H9 (cell line): ENCODE data around the gene PRR29. TPM values are rescaled to one million over a fixed set of nuclear protein-coding genes. Genes with fewer than 3 reads are reported as not detected.

Experiments used
- DNase-seq: peaks from one replicate; pipeline ENCODE4 v3.0.0-alpha.2; 2017
- H2AFZ ChIP-seq: one replicate; pipeline ENCODE4 v1.6.1; 2013; ENCODE audit warnings: mild to moderate bottlenecking, low read length, control low read depth, moderate library complexity
- H2AK5ac ChIP-seq: 2 replicates; pipeline ENCODE4 v1.6.1; 2013; ENCODE audit warnings: low read length, control low read depth, mixed read lengths; ENCODE audit not compliant: insufficient read length
- H2BK120ac ChIP-seq: one replicate; pipeline ENCODE4 v1.6.1; 2013; ENCODE audit warnings: low read depth, mild to moderate bottlenecking, low read length, control low read depth, inconsistent platforms; ENCODE audit not compliant: poor library complexity, severe bottlenecking
- H2BK12ac ChIP-seq: 2 replicates; pipeline ENCODE4 v1.6.1; 2013; ENCODE audit warnings: low read length, control low read depth, mixed read lengths, low read depth; ENCODE audit not compliant: insufficient read length
- H2BK15ac ChIP-seq: 2 replicates; pipeline ENCODE4 v1.6.1; 2013; ENCODE audit warnings: low read depth, low read length, control low read depth
- H2BK20ac ChIP-seq: one replicate; pipeline ENCODE4 v1.6.1; 2013; ENCODE audit warnings: low read depth, mild to moderate bottlenecking, low read length, control low read depth, inconsistent platforms; ENCODE audit not compliant: poor library complexity, severe bottlenecking
- H2BK5ac ChIP-seq: 2 replicates; pipeline ENCODE4 v1.6.1; 2013; ENCODE audit warnings: low read length, control low read depth, mixed read lengths; ENCODE audit not compliant: insufficient read length
- H3K14ac ChIP-seq: 2 replicates; pipeline ENCODE4 v1.6.1; 2013; ENCODE audit warnings: low read length, control low read depth; ENCODE audit not compliant: insufficient read depth
- H3K18ac ChIP-seq: 2 replicates; pipeline ENCODE4 v1.6.1; 2013; ENCODE audit warnings: low read depth, mild to moderate bottlenecking, mixed read lengths, low read length, control low read depth; ENCODE audit not compliant: insufficient read length
- H3K23ac ChIP-seq: 2 replicates; pipeline ENCODE4 v1.6.1; 2013; ENCODE audit warnings: low read length, control low read depth, mixed read lengths, low read depth; ENCODE audit not compliant: insufficient read length
- H3K23me2 ChIP-seq: 2 replicates; pipeline ENCODE4 v1.6.1; 2013; ENCODE audit warnings: low read depth, mild to moderate bottlenecking, mixed read lengths, low read length, control low read depth; ENCODE audit not compliant: insufficient read length, poor library complexity, severe bottlenecking
- H3K27ac ChIP-seq: 2 replicates; pipeline ENCODE4 v1.5.1; 2013; ENCODE audit warnings: low read length, control low read depth, mixed read lengths, low read depth; ENCODE audit not compliant: insufficient read length
- H3K27me3 ChIP-seq: 2 replicates; pipeline ENCODE4 v1.6.1; 2013; ENCODE audit warnings: low read length, control low read depth, inconsistent platforms; ENCODE audit not compliant: insufficient read depth
- H3K4ac ChIP-seq: 2 replicates; pipeline ENCODE4 v1.6.1; 2013; ENCODE audit warnings: low read depth, mild to moderate bottlenecking, control low read depth, inconsistent platforms, low read length, moderate library complexity
- H3K4me1 ChIP-seq: 2 replicates; pipeline ENCODE4 v1.6.1; 2013; ENCODE audit warnings: low read length, control low read depth, inconsistent platforms; ENCODE audit not compliant: insufficient read depth
- H3K4me2 ChIP-seq: 2 replicates; pipeline ENCODE4 v1.6.1; 2013; ENCODE audit warnings: low read length, control low read depth, mixed read lengths; ENCODE audit not compliant: insufficient read length, insufficient read depth
- H3K56ac ChIP-seq: 2 replicates; pipeline ENCODE4 v1.6.1; 2013; ENCODE audit warnings: low read depth, mild to moderate bottlenecking, mixed read lengths, low read length, control low read depth; ENCODE audit not compliant: insufficient read length
- H3K79me1 ChIP-seq: 2 replicates; pipeline ENCODE4 v1.6.1; 2013; ENCODE audit warnings: low read depth, mild to moderate bottlenecking, moderate library complexity, low read length, control low read depth, inconsistent platforms; ENCODE audit not compliant: insufficient read depth, poor library complexity, severe bottlenecking
- H3K79me2 ChIP-seq: 2 replicates; pipeline ENCODE4 v1.6.1; 2013; ENCODE audit warnings: low read length, control low read depth, inconsistent platforms; ENCODE audit not compliant: insufficient read depth
- H3K9ac ChIP-seq: 2 replicates; pipeline ENCODE4 v1.6.1; 2013; ENCODE audit warnings: low read length, control low read depth, mixed read lengths; ENCODE audit not compliant: insufficient read length; ENCODE audit errors: extremely low read depth
- H3K9me3 ChIP-seq: one replicate; pipeline ENCODE4 v1.6.1; 2013; ENCODE audit warnings: low read depth, low read length, inconsistent platforms; ENCODE audit not compliant: control insufficient read depth
- H3T11ph ChIP-seq: one replicate; pipeline ENCODE4 v1.6.1; 2013; ENCODE audit warnings: mild to moderate bottlenecking, low read length, control low read depth, inconsistent platforms
- H4K20me1 ChIP-seq: one replicate; pipeline ENCODE4 v1.6.1; 2013; ENCODE audit not compliant: control insufficient read depth, insufficient read length, insufficient read depth
- H4K5ac ChIP-seq: 2 replicates; pipeline ENCODE4 v1.6.1; 2013; ENCODE audit warnings: low read depth, mild to moderate bottlenecking, mixed read lengths, low read length, control low read depth; ENCODE audit not compliant: insufficient read length
- H4K8ac ChIP-seq: replicated peaks from 2 replicates; pipeline ENCODE4 v1.6.1; 2013; ENCODE audit warnings: low read length, control low read depth, mixed read lengths, low read depth; ENCODE audit not compliant: insufficient read length
- H4K91ac ChIP-seq: 2 replicates; pipeline ENCODE4 v1.6.1; 2013; ENCODE audit warnings: low read depth, mild to moderate bottlenecking, moderate library complexity, mixed read lengths, low read length, control low read depth; ENCODE audit not compliant: insufficient read length
- H3K27ac Mint-ChIP-seq, 3 experiments: 2 replicates in 2 of 3; 3 replicates in 1 of 3; pipeline ENCODE4 v1.8.0; 2020 to 2021; ENCODE audit warnings: mixed read lengths in 3 of 3, mild to moderate bottlenecking in 1 of 3, moderate library complexity in 1 of 3
- H3K27me3 Mint-ChIP-seq: 2 replicates; pipeline ENCODE4 v1.8.0; 2021; ENCODE audit warnings: low read depth, mild to moderate bottlenecking, moderate library complexity, mixed read lengths
- H3K36me3 Mint-ChIP-seq, 3 experiments: 2 replicates in 2 of 3; 3 replicates in 1 of 3; pipeline ENCODE4 v1.8.0; 2020 to 2021; ENCODE audit warnings: low read depth in 3 of 3, mixed read lengths in 3 of 3; ENCODE audit not compliant: insufficient read depth in 1 of 3
- H3K4me1 Mint-ChIP-seq, 2 experiments: 2 replicates each; pipeline ENCODE4 v1.8.0; 2020; ENCODE audit warnings: mixed read lengths in 2 of 2
- H3K4me3 Mint-ChIP-seq, 2 experiments: 2 replicates in 1 of 2; 3 replicates in 1 of 2; pipeline ENCODE4 v1.8.0; 2020 to 2021; ENCODE audit warnings: mild to moderate bottlenecking in 2 of 2, mixed read lengths in 2 of 2, moderate library complexity in 1 of 2
- H3K9me3 Mint-ChIP-seq, 2 experiments: 2 replicates in 1 of 2; 3 replicates in 1 of 2; pipeline ENCODE4 v1.8.0; 2020; ENCODE audit warnings: mild to moderate bottlenecking in 2 of 2, mixed read lengths in 2 of 2, moderate library complexity in 1 of 2
- WGBS: extraction: QIAGEN DNeasy Blood & Tissue Kit; methylation state at CpG from one replicate; pipeline ENCODE4 v1.1.7; 2013; ENCODE audit warnings: missing lambda C conversion rate, low lambda C conversion rate, mixed read lengths; ENCODE audit not compliant: insufficient read length; ENCODE audit errors: extremely low coverage; 5-methylcytosine and 5-hydroxymethylcytosine counted together
- total RNA-seq: library from RNA; stranded (reverse); gene quantifications from 2 replicates; pipeline ENCODE4 v1.2.1, GENCODE V29; 2021
- TF ChIP-seq, protein P1 (sequence below): fragments of 200-600 bp; sonication (generic); conservative IDR thresholded peaks from 3 replicates; pipeline ENCODE4 v1.8.0; 2021; ENCODE audit warnings: antibody characterized with exemption, mild to moderate bottlenecking

The PRR29 gene
- total RNA-seq, 1 experiment from 2014 or later: 0.87 TPM

DNA sequence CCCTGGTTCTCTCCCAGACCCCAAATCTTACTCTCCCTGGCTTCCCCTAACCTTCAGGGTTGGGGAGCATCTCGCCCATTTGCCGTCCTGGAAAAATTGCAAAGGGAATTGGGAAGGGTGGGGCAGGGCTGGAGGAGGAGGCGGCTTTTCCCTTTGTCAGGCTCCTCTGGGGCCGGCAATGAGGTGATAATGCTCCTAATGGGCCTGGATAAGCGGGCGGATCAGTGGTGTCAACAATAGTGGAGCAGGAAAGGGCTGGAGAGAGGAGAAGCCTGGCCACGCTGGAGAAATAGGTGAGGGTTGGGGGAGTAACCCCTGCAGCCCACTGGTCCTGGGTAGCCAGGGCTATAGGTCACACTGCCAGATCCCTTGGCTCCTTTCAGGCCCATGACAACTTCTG lies 37.7 kb upstream of the PRR29 start:
- Histone ChIP-seq H4K20me1 (no peaks in the 10 kb centered on the region), H4K91ac (no peak overlapping the region), H3K4ac (no peak overlapping the region), H2BK20ac (no peak overlapping the region), H3K27ac (no peak overlapping the region), H3K18ac (no peak overlapping the region), H3K9ac (no peak overlapping the region), H2BK15ac (no peak overlapping the region), H4K5ac (no peak overlapping the region), H2BK5ac (no peak overlapping the region), H3K79me2 (no peaks in the 10 kb centered on the region), H3T11ph (no peak overlapping the region), H4K8ac (no peak overlapping the region), H2AFZ (no peak overlapping the region), H3K23me2 (peaks cover 7% of the 10 kb centered on the region), H3K23ac (no peak overlapping the region), H3K79me1 (no peaks in the 10 kb centered on the region), H2BK12ac (no peak overlapping the region), H2AK5ac (no peak overlapping the region), H3K4me1 (no peaks in the 10 kb centered on the region), H3K56ac (no peak overlapping the region), H2BK120ac (no peak overlapping the region), H3K4me2 (peak overlapping the region; percentile 80), H3K9me3 (no peaks in the 10 kb centered on the region), H3K27me3 (no peaks in the 10 kb centered on the region), H3K14ac (no peak overlapping the region)
- WGBS: no CpG with 5 or more reads among the region's 7 CpGs
- peak; percentile 68 for DNase-seq
- peaks cover 21 to 26% of the 10 kb centered on the region in 2 experiments for H3K4me1 Mint-ChIP-seq
- peak overlapping the region in 2 of 3 experiments; percentile 49 to 92; a peak in 2 of 7 replicates for H3K27ac Mint-ChIP-seq
- H3K4me3 Mint-ChIP-seq: peak overlapping the region; percentile 73 to 82
- H3K36me3 Mint-ChIP-seq: peaks cover 2 to 8% (median 4%) of the 10 kb centered on the region in 3 experiments; a peak in 3 of 7 replicates
- TF ChIP-seq, protein P1, sequence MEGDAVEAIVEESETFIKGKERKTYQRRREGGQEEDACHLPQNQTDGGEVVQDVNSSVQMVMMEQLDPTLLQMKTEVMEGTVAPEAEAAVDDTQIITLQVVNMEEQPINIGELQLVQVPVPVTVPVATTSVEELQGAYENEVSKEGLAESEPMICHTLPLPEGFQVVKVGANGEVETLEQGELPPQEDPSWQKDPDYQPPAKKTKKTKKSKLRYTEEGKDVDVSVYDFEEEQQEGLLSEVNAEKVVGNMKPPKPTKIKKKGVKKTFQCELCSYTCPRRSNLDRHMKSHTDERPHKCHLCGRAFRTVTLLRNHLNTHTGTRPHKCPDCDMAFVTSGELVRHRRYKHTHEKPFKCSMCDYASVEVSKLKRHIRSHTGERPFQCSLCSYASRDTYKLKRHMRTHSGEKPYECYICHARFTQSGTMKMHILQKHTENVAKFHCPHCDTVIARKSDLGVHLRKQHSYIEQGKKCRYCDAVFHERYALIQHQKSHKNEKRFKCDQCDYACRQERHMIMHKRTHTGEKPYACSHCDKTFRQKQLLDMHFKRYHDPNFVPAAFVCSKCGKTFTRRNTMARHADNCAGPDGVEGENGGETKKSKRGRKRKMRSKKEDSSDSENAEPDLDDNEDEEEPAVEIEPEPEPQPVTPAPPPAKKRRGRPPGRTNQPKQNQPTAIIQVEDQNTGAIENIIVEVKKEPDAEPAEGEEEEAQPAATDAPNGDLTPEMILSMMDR: no peak
- H3K9me3 Mint-ChIP-seq: no peaks in the 10 kb centered on the region; a peak in 1 of 5 replicates
- H3K27me3 Mint-ChIP-seq: peaks cover 4% of the 10 kb centered on the region
